ENCODE results near the gene NXF1. TPM values are rescaled to one million over a fixed set of nuclear protein-coding genes. Genes with fewer than 3 reads are reported as not detected.

Gene NXF1
- total RNA-seq = 26.1 and 39.4 TPM in 2 replicates

DNA sequence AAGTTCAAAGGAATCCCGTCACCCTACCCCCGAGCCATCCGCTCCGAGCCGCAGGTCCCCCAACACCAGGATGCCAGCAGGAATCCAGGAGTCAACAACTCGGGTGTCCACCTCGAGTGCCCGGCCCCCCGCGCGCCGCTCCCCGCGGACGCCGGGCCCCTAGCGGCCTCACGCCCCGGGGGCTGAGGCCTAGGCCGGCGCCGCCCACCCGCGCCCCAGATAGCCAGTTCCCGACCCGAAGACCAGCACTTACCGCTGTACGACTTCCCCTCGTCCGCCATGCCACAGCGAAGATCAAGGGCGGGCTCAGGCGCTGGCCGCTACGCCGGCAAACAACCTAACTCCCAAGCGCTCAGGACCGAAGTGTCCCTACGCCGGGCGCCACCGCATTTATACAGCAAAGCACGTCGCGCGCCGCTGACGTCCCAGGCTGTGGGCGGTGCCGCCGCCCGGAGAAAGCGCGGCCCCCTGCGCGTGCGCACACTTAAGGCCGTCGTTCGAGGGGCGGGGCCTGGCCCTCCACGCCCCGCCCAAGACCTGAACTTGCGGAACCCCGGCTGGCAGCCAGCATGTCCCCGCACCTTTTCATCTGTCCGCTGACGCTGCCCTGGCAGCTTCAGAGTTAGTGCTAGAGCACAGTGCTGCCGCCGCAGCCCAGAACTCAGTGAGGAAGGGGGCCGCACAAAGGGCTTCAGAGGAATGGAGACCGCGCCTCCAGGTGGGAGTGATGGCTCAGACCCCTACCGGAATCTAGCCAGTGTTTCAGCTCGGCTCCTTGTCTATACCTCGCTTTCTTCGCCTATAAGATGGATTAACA is at the start of gene NXF1:
TSS of gene NXF1 (minus strand) at position 365 of the 817 bp plus-strand sequence. CDS start at position 281, 84 bp downstream.

DNA sequence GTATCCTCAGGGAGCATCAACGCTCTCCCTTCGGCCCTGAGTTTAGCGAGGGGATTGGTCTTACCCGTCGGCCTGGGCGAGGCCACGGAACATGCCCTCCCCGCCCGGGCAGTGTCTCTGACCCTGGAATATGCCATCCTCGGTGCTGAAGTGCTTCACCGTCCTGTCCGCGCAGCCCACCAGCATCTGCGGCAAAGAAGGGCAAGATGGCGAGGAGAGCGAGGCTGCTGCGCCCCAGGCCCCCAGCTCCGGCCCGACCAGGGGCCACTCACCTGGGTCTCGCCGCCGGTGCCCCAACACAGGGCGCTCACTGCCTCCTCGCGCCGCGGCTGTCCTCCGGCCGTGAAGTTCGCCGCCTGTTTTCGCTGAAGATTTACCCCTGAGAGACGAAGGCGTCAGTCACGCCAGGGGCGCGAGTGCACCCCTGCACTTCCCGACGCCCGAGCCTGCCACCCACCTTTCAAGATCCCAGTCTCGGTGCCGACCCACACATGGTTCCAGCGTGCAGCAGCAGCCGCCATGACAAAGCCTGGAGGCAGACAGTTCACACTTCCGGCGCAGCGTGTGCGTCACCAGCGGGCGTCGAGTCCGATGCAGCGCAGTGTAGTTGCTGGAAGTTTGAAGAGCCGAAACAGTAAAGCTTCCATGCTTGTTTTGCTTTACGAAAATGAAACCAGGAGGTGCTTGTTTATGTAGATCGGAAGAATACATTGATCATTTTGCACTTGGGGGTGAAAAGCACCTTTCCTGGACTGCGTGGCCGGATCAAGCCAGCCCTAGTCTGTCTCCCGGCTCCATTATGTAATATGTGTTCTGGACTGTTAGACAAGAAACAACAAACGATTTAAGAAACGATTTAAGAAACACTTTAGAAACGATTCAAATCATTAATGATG is 34.1 kb upstream of the NXF1 start, which contains the start of gene WDR74:
TSS of gene WDR74 (minus strand) at position 541 of the 896 bp plus-strand sequence. CDS start at position 521, 20 bp downstream.

DNA sequence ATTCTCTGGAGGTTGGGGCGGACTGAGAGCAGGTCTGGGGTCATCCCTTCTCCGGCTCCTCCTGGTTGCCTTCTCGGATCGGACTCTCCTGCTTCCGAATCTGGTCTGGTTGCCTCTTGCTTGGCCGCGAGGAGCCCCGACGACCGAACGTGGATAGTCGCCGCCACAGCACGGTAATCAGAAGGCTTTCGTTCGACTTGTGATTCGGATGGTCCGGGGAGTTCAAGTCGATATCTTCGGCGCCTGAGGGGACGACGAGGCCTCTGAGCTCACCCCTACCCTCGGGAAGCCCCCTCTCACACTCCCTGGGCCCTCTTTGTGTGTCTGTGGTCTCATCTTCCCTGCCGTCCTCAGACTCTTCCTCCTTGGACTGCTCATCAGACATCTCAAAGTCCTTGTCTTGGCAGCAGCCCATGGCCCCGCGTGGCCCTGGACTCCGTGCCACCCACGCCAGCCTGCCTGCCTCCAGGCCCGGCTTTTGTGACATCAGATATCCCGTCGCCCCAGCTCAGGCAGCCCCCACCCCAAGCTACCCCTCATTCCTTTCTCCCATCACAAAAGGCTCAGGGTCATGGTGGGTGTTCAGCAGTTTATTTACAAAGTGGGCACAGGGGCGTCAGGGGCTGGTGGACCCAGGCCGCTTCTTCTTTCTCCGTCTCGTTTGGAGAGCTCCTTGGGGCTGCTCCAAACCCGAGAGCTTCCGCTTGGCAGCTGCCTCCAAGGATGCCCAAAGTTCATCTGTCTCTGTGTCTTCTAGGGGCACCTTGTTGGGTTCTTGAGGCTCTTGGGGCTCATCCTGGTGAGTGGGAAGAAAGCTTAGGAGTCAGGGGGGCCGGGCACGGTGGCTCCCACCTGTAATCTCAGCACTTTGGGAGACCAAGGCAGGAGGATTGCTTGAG is 27.3 kb upstream of the NXF1 start, which contains the start of gene TEX54:
TSS of gene TEX54 (minus strand) at position 506 of the 899 bp plus-strand sequence.

DNA sequence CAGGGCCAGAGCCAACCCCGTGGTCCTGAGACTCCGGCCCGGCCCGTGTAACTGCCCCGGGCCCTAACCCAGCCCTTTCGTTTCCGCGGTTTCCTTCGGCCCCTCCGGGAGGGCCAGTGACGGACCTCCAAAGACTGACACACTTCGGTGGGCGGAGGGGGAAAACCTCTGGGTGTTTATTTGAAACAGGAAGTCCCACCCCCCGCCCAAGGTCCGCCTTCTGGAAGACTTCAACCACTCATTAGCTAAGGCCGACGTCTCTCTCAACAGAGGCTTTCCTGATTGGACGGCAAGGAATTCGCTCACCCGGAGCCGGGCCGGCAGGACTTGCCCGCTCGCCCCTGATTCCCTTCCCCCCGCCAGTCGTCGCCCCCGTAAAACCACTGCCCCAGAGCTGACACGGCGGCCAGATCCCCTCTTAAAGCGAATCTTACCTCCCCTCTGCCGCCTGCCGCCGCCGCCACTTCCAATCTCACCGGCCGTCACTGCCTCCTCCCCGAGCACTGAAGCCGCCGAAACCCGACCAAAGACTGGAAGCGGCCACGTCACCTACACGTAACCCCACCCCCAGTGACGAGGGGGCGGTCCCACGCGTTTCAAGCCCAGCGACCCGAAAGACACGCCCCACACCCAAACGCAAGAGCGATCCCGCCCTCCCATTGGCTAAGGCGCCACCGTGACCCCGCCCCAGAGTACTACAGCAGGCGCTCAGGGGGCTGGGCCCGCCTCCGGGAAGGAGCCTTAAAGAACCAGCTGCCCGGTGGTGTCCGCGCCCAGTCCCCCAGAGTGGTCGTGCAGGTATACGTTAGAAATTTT is 26.5 kb upstream of the NXF1 start, which contains the start of gene STX5:
TSS of gene STX5 (minus strand) at position 532 of the 816 bp plus-strand sequence. CDS start 808 bp downstream, outside the sequence.

DNA sequence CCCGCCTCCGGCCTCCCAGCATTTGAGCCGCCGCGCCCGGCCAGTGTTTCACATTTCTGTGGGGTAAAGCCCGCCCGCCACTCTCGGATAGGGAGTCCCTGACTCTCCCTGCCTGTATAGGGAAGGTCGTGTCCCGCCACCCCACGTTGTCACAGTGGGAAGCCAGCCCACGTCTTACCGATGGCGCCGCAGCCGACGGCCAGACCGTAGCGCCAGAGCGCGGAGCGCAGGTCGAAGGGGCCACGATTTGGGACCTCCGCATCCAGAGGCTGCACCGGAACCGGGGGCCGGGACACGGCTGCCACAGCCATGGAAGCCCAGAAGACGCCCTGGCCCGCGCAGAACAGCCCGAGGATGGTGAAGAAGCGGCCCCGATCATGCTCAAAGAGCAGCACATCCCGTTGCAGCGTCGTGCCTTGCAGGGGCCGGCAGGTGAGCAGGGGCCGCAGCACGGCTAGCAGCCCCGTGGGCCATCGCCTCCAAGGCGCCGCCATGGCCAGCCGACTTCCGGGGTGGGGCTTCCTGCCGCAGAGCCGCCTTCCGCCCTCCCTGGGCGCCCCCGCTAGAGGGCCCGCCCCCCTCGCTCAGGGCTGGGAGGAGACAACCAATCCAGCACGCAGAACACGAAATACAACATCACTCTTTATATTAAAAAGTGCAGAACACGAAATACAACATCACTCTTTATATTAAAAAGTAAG is 13.6 kb downstream of the NXF1 start, which contains the start of gene TMEM223:
TSS of gene TMEM223 (minus strand) at position 506 of the 701 bp plus-strand sequence. CDS start at position 494, 12 bp downstream.

DNA sequence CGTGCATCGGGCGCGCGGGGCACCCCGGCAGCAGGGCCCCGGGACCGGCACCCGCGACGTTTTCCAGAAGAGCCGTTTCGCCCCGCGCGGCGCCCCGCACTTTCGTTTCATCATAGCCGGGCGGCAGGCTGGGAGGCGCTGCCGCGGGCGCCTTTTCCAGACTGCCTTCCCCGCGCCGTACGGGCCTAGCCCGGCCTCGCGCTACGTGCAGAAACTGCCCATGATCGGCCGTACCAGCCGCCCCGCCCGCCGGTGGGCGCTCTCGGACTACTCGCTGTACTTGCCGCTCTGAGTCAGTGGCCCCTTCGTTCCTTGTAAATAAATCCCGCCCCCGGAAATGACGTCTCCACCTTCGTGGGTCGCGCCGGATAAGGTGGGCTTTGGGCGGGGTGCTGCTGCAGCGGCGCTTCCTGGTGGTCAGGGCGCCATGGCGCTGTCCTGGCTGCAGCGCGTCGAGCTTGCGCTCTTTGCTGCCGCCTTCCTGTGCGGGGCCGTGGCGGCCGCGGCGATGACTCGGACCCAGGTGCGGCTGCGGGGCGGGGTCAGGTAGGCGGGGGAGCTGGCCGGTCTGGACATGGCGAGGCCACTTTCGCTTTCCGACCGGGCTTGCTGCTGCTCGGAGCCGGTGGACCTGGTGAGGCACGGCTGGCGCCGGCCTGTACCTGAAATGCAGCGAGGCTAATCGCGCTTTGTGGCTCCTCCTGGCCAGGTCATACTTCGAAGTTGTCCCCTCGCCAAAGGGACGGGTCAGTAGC is 18.1 kb downstream of the NXF1 start, which contains the start of gene TMEM179B:
TSS of gene TMEM179B (plus strand) at position 398 of the 755 bp plus-strand sequence. CDS start at position 428, 30 bp downstream.

DNA sequence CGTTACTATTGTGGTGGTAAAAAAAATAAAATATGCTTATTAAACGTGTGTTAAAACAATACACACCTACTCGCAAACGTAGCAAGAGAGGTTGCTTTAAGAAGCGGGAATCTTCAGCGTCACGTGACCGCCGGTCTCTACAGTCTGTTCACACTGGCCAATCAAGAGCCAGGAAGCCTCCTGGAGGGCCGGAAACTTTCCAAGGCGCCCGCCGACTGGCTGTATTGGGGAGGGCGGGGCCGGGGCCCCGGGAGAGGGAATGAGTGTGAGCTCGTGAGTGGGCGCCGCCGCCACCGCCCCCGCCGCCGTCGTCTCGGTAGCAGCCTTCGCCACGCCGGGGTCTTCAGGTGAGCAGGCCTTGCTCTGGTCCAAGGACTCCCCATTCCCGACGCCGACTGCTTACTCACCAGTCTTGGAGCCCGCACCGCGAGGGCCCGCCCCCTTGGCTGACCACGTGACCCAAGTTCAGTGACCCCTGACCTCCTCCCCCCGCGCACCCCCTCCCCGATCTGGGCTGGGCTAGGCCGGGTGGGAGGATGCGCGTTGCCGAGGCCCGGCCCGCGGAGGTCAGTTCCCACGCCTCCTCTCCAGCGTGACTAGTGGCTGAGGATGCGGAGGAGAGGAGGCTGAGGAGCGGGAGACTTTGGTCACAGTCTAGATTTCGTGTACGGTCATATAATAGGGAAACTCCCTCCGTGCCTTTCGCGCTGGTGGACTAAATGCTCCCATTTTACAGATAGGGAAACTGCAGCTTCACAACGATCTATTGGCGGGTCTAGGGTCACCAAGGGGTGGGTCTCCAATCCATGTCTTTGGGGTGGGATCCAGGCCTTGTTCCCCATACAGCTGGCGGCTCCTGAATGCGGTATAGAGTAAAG is 33.9 kb downstream of the NXF1 start, which contains the start of gene TAF6L:
TSS of gene TAF6L (plus strand) at position 253 of the 878 bp plus-strand sequence. CDS start 4,388 bp downstream, outside the sequence.

DNA sequence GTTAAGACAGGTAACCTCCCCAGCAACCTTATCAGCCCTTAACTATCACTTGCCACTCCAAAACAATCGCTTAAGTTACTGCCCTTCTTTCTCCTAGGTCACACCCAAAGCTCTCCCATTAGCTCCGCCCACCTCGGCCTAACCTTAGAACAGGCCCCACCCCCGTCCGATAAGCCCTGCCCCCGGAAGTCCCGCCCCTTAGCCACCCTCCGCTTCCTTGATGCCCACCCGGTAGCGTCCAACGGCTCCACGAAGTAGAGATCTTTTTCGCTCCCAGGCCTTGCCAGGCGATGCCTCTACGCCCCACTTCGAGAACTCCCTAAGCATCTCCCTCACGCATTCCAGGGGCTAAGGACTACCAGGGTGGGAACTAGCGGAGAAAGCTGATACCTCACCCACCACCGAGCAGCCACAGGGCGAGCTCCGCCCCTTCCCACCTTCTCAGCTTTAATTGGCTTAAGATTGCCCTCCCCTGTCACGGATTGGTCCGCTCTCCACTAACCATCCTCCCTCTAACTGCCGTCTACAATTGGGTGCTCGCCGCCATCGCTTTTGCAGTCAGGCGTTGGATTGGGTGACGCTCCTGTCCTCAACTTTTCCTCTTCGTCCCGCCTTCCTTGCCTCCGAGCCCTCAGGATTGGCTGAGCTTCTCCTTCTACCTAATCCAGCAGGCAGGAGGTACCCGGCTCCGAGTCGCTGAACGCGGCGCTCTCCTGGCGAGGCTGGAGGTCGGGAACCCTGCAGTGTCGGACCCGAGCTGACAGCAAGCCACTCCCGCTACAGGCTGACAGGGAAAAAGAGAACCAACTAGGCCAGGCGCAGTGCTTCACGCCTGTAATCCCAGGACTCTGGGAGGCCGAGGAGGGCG is 51.3 kb downstream of the NXF1 start, which contains the start of gene ZBTB3:
TSS of gene ZBTB3 (minus strand) at position 425 of the 868 bp plus-strand sequence. CDS start 496 bp downstream, outside the sequence.

Other genes with a start within 250 kb of the NXF1 start
- 1,318 and 1,351 TPM in 2 replicates for gene EEF1G, start 231.5 kb downstream of the NXF1 start, total RNA-seq
- 8.7 and 9.2 TPM in 2 replicates for gene TUT1, start 213.9 kb downstream of the NXF1 start, total RNA-seq
- gene MTA2, start 203.6 kb downstream of the NXF1 start, total RNA-seq = 70.8 and 86.8 TPM in 2 replicates
- gene EML3, start 192.7 kb downstream of the NXF1 start, total RNA-seq = 23.8 and 38.6 TPM in 2 replicates
- gene ROM1, start 192.2 kb downstream of the NXF1 start, total RNA-seq = 3.1 and 5.8 TPM in 2 replicates
- 48.9 and 82.7 TPM in 2 replicates for gene B3GAT3, start 183.5 kb downstream of the NXF1 start, total RNA-seq
- 612 and 660 TPM in 2 replicates for gene GANAB, start 158.8 kb downstream of the NXF1 start, total RNA-seq
- 24.5 and 26.9 TPM in 2 replicates for gene INTS5, start 152.1 kb downstream of the NXF1 start, total RNA-seq
- gene C11orf98, start 140.2 kb downstream of the NXF1 start, total RNA-seq = 13.4 and 18.3 TPM in 2 replicates
- gene CSKMT, start 140.1 kb downstream of the NXF1 start, total RNA-seq = 4.2 and 4.5 TPM in 2 replicates
- 6.6 and 7.5 TPM in 2 replicates for gene UQCC3, start 133.8 kb downstream of the NXF1 start, total RNA-seq
- gene LBHD1, start 133.2 kb downstream of the NXF1 start, total RNA-seq = 3.0 and 3.9 TPM in 2 replicates
- 80.9 and 85.2 TPM in 2 replicates for gene UBXN1, start 126.4 kb downstream of the NXF1 start, total RNA-seq
- 3.3 and 4.9 TPM in 2 replicates for gene LRRN4CL, start 115.9 kb downstream of the NXF1 start, total RNA-seq
- gene BSCL2, start 98.0 kb downstream of the NXF1 start, total RNA-seq = 54.8 and 59.1 TPM in 2 replicates
- gene GNG3, start 97.8 kb downstream of the NXF1 start, total RNA-seq = 0.13 TPM in 1 of 2 replicates, not detected in the other
- 13.3 and 15.4 TPM in 2 replicates for gene HNRNPUL2, start 78.0 kb downstream of the NXF1 start, total RNA-seq
- gene TTC9C, start 77.0 kb downstream of the NXF1 start, total RNA-seq = 27.5 and 28.9 TPM in 2 replicates
- 10.3 and 11.7 TPM in 2 replicates for gene ZBTB3, start 51.3 kb downstream of the NXF1 start, total RNA-seq
- gene POLR2G, start 43.9 kb downstream of the NXF1 start, total RNA-seq = 51.6 and 51.7 TPM in 2 replicates
- 19.3 and 27.2 TPM in 2 replicates for gene TAF6L, start 34.0 kb downstream of the NXF1 start, total RNA-seq
- gene TMEM179B, start 18.0 kb downstream of the NXF1 start, total RNA-seq = 48.9 and 50.0 TPM in 2 replicates
- 13.3 and 16.2 TPM in 2 replicates for gene TMEM223, start 13.4 kb downstream of the NXF1 start, total RNA-seq
- 35.5 and 44.3 TPM in 2 replicates for gene STX5, start 26.6 kb upstream of the NXF1 start, total RNA-seq
- not detected in 2 replicates for gene TEX54, start 27.4 kb upstream of the NXF1 start, total RNA-seq
- 25.4 and 46.1 TPM in 2 replicates for gene WDR74, start 34.1 kb upstream of the NXF1 start, total RNA-seq
- 104 and 190 TPM in 2 replicates for gene SLC3A2, start 75.5 kb upstream of the NXF1 start, total RNA-seq
- not detected in 2 replicates for gene CHRM1, start 115.9 kb upstream of the NXF1 start, total RNA-seq
- gene SLC22A6, start 179.5 kb upstream of the NXF1 start, total RNA-seq = not detected in 2 replicates
- gene SLC22A8, start 210.4 kb upstream of the NXF1 start, total RNA-seq = not detected in 2 replicates